ENCODE results near the gene ATG16L1. TPM values are rescaled to one million over a fixed set of nuclear protein-coding genes. Genes with fewer than 3 reads are reported as not detected.

ATG16L1 gene
- polyA plus RNA-seq, 3 donors, result 3.3 to 22.9 (median 4.3) TPM

DNA sequence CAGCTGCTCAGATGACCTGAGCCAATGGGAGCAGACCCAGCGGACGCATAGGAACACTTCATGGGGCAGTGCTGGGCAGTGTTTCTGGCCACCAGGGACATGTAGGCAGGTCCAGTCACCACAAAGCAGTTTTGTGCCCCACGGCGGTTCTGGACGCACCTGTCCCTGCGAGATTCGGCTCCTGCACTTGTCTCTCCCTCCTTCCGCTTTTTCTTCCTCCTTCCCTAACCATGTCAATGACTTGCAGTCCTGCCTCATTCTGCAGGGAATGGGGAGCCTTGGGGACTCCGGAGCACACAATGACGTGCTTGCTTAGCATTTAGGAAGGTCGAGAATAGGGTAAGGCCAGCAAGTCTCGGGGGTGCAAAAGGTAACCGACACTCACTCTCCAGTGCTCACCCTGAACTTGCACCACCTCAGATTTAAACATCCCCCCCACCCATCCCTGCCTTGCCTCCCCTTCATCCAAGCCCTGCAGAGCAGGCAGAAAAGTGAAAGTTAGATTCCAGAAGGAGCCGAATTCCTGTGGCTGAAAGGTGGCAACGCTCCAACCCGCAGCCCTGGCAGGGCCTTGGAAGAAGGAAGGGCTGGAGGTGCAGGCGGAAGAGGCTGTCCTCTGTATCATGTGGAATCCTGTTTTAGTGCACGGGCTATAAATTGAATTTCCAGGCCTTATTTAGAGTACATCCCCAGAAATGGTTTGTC is 40.5 kb upstream of the ATG16L1 start:
- Histone ChIP-seq H4K20me1 (ENCODE audit: insufficient read depth, low read length) (peaks cover 42% of the 10 kb centered on the region), H3K4me2 (replicated peaks; ENCODE audit: extremely low read depth, low read length, poor library complexity, severe bottlenecking) (no peak overlapping the region), H3K36me3 (replicated peaks in 1 of 2; ENCODE audit: control insufficient read depth in 1 of 2, insufficient read depth in 2 of 2, low read length in 2 of 2) (peaks cover 39 to 63% of the 10 kb centered on the region in 2 donors), H3K27me3 (ENCODE audit: control insufficient read depth in 2 of 2, insufficient read depth in 2 of 2, low read length in 2 of 2) (no peaks in the 10 kb centered on the region), H3K27ac (ENCODE audit: low read depth in 1 of 2, low read length in 2 of 2) (no peak overlapping the region), H3K4me3 (replicated peaks in 1 of 3; ENCODE audit: low read depth in 2 of 3, low read length in 3 of 3) (no peak overlapping the region), H2AFZ (ENCODE audit: insufficient read depth, low read depth, low read length, poor library complexity, severe bottlenecking) (no peak overlapping the region), H3K4me1 (ENCODE audit: control insufficient read depth in 1 of 2, insufficient read depth in 2 of 2, low read length in 2 of 2) (no peaks in the 10 kb centered on the region), H3K9ac (ENCODE audit: insufficient read depth, low read length, poor library complexity, severe bottlenecking) (no peak overlapping the region), H3K9me3 (replicated peaks in 1 of 2; ENCODE audit: control insufficient read depth in 1 of 2, insufficient read depth in 1 of 2, low read length in 2 of 2) (no peaks in the 10 kb centered on the region), H3K79me2 (ENCODE audit: insufficient read depth, low read length) (no peaks in the 10 kb centered on the region)
- no peak for DNase-seq
- peak overlapping the region in 3 of 7 donors; percentile 4 to 58 (median 35) for H3K27ac Mint-ChIP-seq
- intact Hi-C loops (cut with micrococcal nuclease), result no loop called here
- no peak for TF ChIP-seq CTCF (IDR thresholded peaks at IDR 0.05)
- no peaks in the 10 kb centered on the region for H3K9me3 Mint-ChIP-seq
- H3K4me1 Mint-ChIP-seq, result peaks cover 2% of the 10 kb centered on the region
- 85% methylated on average over 13 of the region's 18 CpGs for WGBS (ENCODE audit: insufficient coverage)
- H3K4me3 Mint-ChIP-seq, result no peak overlapping the region
- H3K36me3 Mint-ChIP-seq, result peaks cover 45 to 67% of the 10 kb centered on the region in 2 donors
- H3K27me3 Mint-ChIP-seq (ENCODE audit: low read depth in 3 of 3), result peaks cover 0 to 2% (median 0%) of the 10 kb centered on the region in 3 donors

GRCh38 chr2:233211548-233211895 is 40.0 kb upstream of the ATG16L1 start:
- peaks cover 34 to 58% of the 10 kb centered on the region in 2 donors for H3K36me3 ChIP-seq (replicated peaks in 1 of 2; ENCODE audit: control insufficient read depth in 1 of 2, insufficient read depth in 2 of 2, low read length in 2 of 2)
- no peaks in the 10 kb centered on the region for H3K27me3 ChIP-seq (ENCODE audit: control insufficient read depth in 2 of 2, insufficient read depth in 2 of 2, low read length in 2 of 2)
- no peaks in the 10 kb centered on the region for H3K4me1 ChIP-seq (ENCODE audit: control insufficient read depth in 1 of 2, insufficient read depth in 2 of 2, low read length in 2 of 2)
- no peaks in the 10 kb centered on the region for H3K79me2 ChIP-seq (ENCODE audit: insufficient read depth, low read length)
- H3K9ac ChIP-seq (ENCODE audit: insufficient read depth, low read length, poor library complexity, severe bottlenecking), result no peak overlapping the region
- no peak for TF ChIP-seq CTCF (IDR thresholded peaks at IDR 0.05)
- H3K4me3 ChIP-seq (replicated peaks in 1 of 3; ENCODE audit: low read depth in 2 of 3, low read length in 3 of 3), result no peak overlapping the region
- Mint-ChIP-seq H3K4me1 (peaks cover 2% of the 10 kb centered on the region), H3K4me3 (no peak overlapping the region), H3K9me3 (no peaks in the 10 kb centered on the region), H3K36me3 (peaks cover 44 to 63% of the 10 kb centered on the region in 2 donors), H3K27ac (no peak overlapping the region), H3K27me3 (ENCODE audit: low read depth in 3 of 3) (peaks cover 0 to 2% (median 0%) of the 10 kb centered on the region in 3 donors)
- intact Hi-C loops (cut with micrococcal nuclease), result no loop called here
- DNase-seq, result no peak
- no peak overlapping the region for H3K4me2 ChIP-seq (replicated peaks; ENCODE audit: extremely low read depth, low read length, poor library complexity, severe bottlenecking)
- H3K27ac ChIP-seq (ENCODE audit: low read depth in 1 of 2, low read length in 2 of 2), result no peak overlapping the region
- WGBS (ENCODE audit: insufficient coverage), result 100% methylated on average over 3 of the region's 3 CpGs
- no peaks in the 10 kb centered on the region for H3K9me3 ChIP-seq (replicated peaks in 1 of 2; ENCODE audit: control insufficient read depth in 1 of 2, insufficient read depth in 1 of 2, low read length in 2 of 2)
- H4K20me1 ChIP-seq (ENCODE audit: insufficient read depth, low read length), result peaks cover 38% of the 10 kb centered on the region
- no peak overlapping the region for H2AFZ ChIP-seq (ENCODE audit: insufficient read depth, low read depth, low read length, poor library complexity, severe bottlenecking)

Measured in CD14-positive monocyte (primary cell).